ENCODE results near the gene GRIK4. TPM values are rescaled to one million over a fixed set of nuclear protein-coding genes. Genes with fewer than 3 reads are reported as not detected.

The GRIK4 gene
- total and polyA plus RNA-seq, 9 of the 15 experiments (the other 6 are each of a cell fraction or from before 2014, with no cell fraction given): not detected

DNA sequence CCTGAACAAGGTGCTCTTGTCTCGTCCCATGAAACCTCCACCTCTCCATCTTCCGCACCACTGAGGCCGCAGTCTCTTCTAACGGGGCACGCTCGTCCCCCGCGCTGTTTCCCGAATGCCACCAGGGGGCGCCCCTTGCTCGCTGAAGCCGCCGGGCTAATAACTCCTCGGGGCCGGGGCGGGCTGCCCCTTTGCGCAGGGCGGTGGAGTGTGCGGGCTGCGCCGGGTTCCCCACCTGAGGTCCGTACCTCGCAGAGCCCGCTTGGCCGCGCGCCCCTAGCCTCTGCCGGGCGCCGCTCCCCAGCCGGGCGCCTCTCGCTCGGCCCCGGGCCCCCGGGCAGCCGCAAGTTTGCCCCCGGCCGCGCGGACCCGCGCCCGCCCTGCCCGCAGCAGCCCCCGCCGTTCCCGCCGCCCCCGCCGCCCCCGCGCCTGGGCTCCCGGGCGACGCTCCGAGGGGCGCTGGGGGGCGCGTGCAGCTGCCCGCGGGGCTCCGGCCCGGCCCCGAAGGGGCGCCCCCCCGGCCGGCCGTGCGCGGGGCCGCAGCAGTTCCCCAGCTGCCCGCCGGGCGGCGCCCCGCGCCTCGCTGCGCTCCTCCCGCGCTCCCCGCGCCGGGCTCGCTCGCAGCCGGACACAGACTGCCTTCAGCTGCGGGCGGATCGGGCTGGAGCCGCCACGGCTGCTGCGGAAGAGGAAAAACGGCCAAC, at the start of gene GRIK4 (continued):
- no peak for TF ChIP-seq MBD2 (IDR thresholded peaks at IDR 0.05; ENCODE audit: borderline replicate concordance, low read depth)
- TF ChIP-seq, protein P1, sequence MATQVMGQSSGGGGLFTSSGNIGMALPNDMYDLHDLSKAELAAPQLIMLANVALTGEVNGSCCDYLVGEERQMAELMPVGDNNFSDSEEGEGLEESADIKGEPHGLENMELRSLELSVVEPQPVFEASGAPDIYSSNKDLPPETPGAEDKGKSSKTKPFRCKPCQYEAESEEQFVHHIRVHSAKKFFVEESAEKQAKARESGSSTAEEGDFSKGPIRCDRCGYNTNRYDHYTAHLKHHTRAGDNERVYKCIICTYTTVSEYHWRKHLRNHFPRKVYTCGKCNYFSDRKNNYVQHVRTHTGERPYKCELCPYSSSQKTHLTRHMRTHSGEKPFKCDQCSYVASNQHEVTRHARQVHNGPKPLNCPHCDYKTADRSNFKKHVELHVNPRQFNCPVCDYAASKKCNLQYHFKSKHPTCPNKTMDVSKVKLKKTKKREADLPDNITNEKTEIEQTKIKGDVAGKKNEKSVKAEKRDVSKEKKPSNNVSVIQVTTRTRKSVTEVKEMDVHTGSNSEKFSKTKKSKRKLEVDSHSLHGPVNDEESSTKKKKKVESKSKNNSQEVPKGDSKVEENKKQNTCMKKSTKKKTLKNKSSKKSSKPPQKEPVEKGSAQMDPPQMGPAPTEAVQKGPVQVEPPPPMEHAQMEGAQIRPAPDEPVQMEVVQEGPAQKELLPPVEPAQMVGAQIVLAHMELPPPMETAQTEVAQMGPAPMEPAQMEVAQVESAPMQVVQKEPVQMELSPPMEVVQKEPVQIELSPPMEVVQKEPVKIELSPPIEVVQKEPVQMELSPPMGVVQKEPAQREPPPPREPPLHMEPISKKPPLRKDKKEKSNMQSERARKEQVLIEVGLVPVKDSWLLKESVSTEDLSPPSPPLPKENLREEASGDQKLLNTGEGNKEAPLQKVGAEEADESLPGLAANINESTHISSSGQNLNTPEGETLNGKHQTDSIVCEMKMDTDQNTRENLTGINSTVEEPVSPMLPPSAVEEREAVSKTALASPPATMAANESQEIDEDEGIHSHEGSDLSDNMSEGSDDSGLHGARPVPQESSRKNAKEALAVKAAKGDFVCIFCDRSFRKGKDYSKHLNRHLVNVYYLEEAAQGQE (IDR thresholded peaks at IDR 0.05; ENCODE audit: borderline replicate concordance): peak; percentile 75
- TF ChIP-seq, protein P1 (CRISPR knock-in tag; IDR thresholded peaks at IDR 0.05; ENCODE audit: low read depth): no peak
- TF ChIP-seq CXXC5 (CRISPR knock-in tag; IDR thresholded peaks at IDR 0.05): 0 out of 2 replicates have a peak, but pooled peaks have one; percentile 42
- TF ChIP-seq MECOM (CRISPR knock-in tag; IDR thresholded peaks at IDR 0.05): no peak
- peak; percentile 28; the same call in 1 of the 2 replicates for TF ChIP-seq CTBP1 (IDR thresholded peaks at IDR 0.05; ENCODE audit: borderline replicate concordance)
- TF ChIP-seq, protein P2, sequence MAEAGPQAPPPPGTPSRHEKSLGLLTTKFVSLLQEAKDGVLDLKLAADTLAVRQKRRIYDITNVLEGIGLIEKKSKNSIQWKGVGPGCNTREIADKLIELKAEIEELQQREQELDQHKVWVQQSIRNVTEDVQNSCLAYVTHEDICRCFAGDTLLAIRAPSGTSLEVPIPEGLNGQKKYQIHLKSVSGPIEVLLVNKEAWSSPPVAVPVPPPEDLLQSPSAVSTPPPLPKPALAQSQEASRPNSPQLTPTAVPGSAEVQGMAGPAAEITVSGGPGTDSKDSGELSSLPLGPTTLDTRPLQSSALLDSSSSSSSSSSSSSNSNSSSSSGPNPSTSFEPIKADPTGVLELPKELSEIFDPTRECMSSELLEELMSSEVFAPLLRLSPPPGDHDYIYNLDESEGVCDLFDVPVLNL (CRISPR knock-in tag; IDR thresholded peaks at IDR 0.05; ENCODE audit: low read depth): 0 out of 2 replicates have a peak, but pooled peaks have one; percentile 15
- peak; percentile 75; the same call in 1 of the 2 replicates for TF ChIP-seq XRCC5 (IDR thresholded peaks at IDR 0.05; ENCODE audit: low read depth, low read length)
- TF ChIP-seq ZNF780A (CRISPR knock-in tag; IDR thresholded peaks at IDR 0.05): no peak
- TF ChIP-seq SRF (CRISPR knock-in tag; IDR thresholded peaks at IDR 0.05): peak in 1 of 2 experiments; percentile 35; a peak in 1 of 4 replicates
- TF ChIP-seq RB1 (IDR thresholded peaks at IDR 0.05; ENCODE audit: low read depth): peak; percentile 87
- TF ChIP-seq NCOA1 (IDR thresholded peaks at IDR 0.05; ENCODE audit: low read depth): no peak
- peak; percentile 17 for TF ChIP-seq HNRNPLL (IDR thresholded peaks at IDR 0.05; ENCODE audit: low read depth, low read length, poor library complexity, severe bottlenecking)
- TF ChIP-seq, protein P3, sequence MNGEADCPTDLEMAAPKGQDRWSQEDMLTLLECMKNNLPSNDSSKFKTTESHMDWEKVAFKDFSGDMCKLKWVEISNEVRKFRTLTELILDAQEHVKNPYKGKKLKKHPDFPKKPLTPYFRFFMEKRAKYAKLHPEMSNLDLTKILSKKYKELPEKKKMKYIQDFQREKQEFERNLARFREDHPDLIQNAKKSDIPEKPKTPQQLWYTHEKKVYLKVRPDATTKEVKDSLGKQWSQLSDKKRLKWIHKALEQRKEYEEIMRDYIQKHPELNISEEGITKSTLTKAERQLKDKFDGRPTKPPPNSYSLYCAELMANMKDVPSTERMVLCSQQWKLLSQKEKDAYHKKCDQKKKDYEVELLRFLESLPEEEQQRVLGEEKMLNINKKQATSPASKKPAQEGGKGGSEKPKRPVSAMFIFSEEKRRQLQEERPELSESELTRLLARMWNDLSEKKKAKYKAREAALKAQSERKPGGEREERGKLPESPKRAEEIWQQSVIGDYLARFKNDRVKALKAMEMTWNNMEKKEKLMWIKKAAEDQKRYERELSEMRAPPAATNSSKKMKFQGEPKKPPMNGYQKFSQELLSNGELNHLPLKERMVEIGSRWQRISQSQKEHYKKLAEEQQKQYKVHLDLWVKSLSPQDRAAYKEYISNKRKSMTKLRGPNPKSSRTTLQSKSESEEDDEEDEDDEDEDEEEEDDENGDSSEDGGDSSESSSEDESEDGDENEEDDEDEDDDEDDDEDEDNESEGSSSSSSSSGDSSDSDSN (IDR thresholded peaks at IDR 0.05; ENCODE audit: borderline replicate concordance in 1 of 2, low read depth in 2 of 2, low read length in 2 of 2): peak; percentile 74 to 84; a peak in 3 of 4 replicates

Data from K562 (cell line).